ENCODE results near the gene FBXO46. TPM values are rescaled to one million over a fixed set of nuclear protein-coding genes. Genes with fewer than 3 reads are reported as not detected.

FBXO46 gene
- total and polyA plus RNA-seq, 2 of the 4 experiments (the other 2 are of a cell fraction), result 3.0 to 6.8 TPM

DNA sequence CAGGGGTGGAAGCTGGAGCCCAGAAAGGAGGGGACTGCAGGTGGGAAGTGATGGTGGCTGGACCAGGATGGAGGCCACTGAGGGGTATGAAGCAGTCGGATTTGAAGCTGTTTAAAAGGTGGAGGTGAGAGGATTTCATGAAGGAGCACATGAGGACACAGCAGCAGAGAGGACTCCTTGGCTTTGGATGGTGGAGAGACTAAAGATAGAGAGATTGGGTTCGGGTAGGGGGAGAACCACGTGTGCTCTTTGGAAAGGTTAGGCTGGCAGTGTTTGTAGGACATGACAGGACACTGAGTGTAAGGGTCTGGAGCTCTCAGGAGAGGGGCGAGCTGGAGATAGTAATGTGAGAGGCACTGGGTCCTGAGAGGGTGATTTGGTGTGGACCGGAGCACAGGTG lies 47.8 kb downstream of the FBXO46 start:
- Histone ChIP-seq H4K5ac (ENCODE audit: low read depth, low read length) (no peak overlapping the region), H3K4me2 (ENCODE audit: low read depth, low read length) (no peak overlapping the region), H4K8ac (ENCODE audit: low read depth in 2 of 2, low read length in 2 of 2) (no peak overlapping the region), H3K4ac (ENCODE audit: low read depth, low read length) (no peak overlapping the region), H3K18ac (ENCODE audit: low read depth, low read length) (no peak overlapping the region), H3K9ac (ENCODE audit: low read depth, low read length) (no peak overlapping the region), H4K91ac (ENCODE audit: insufficient read depth, low read depth, low read length) (no peak overlapping the region), H3K9me3 (ENCODE audit: control insufficient read depth, insufficient read depth, low read length) (no peaks in the 10 kb centered on the region), H3K23ac (ENCODE audit: low read depth, low read length) (no peak overlapping the region), H2AK9ac (replicated peaks; ENCODE audit: low read depth, low read length, poor library complexity) (peak overlapping the region; percentile 16), H3K79me1 (ENCODE audit: low read depth in 1 of 2, low read length in 2 of 2) (peaks cover 0 to 12% of the 10 kb centered on the region in 2 experiments; a peak in 1 of 4 replicates), H4K20me1 (ENCODE audit: insufficient read depth, low read length) (peaks cover 6% of the 10 kb centered on the region; the same call in 1 of the 2 replicates), H2AK5ac (ENCODE audit: low read depth, low read length) (no peak overlapping the region; the same call in 1 of the 2 replicates), H3K9me1 (ENCODE audit: insufficient read depth, low read length) (no peaks in the 10 kb centered on the region), H2BK20ac (ENCODE audit: low read depth, low read length) (no peak overlapping the region), H3K14ac (replicated peaks; ENCODE audit: low read depth, low read length) (no peak overlapping the region), H3K56ac (ENCODE audit: extremely low read depth, insufficient read depth, low read length) (no peak overlapping the region), H3K27ac (ENCODE audit: insufficient read depth, low read length) (no peak overlapping the region), H3K27me3 (ENCODE audit: control insufficient read depth, insufficient read depth, low read length) (no peaks in the 10 kb centered on the region; the same call in 1 of the 2 replicates), H3K36me3 (ENCODE audit: control insufficient read depth, insufficient read depth, low read length) (peaks cover 30% of the 10 kb centered on the region), H3K4me3 (ENCODE audit: insufficient read depth, low read depth, low read length) (no peak overlapping the region), H2AFZ (replicated peaks; ENCODE audit: low read length, poor library complexity) (no peak overlapping the region), H3K4me1 (ENCODE audit: control insufficient read depth, insufficient read depth, low read length) (no peaks in the 10 kb centered on the region), H2BK5ac (ENCODE audit: low read depth, low read length, poor library complexity, severe bottlenecking) (no peak overlapping the region), H2BK120ac (ENCODE audit: low read depth, low read length) (no peak overlapping the region), H2BK15ac (ENCODE audit: low read depth, low read length) (no peak overlapping the region)
- no TSS peak for BruUV-seq (replicated peaks)
- ATAC-seq (ENCODE audit: low read depth) (no peak), DNase-seq (no peak)
- ChIA-PET CTCF (no interaction called here), POLR2A (ENCODE audit: unreplicated experiment) (no interaction called here)
- TF ChIP-seq, protein P1, sequence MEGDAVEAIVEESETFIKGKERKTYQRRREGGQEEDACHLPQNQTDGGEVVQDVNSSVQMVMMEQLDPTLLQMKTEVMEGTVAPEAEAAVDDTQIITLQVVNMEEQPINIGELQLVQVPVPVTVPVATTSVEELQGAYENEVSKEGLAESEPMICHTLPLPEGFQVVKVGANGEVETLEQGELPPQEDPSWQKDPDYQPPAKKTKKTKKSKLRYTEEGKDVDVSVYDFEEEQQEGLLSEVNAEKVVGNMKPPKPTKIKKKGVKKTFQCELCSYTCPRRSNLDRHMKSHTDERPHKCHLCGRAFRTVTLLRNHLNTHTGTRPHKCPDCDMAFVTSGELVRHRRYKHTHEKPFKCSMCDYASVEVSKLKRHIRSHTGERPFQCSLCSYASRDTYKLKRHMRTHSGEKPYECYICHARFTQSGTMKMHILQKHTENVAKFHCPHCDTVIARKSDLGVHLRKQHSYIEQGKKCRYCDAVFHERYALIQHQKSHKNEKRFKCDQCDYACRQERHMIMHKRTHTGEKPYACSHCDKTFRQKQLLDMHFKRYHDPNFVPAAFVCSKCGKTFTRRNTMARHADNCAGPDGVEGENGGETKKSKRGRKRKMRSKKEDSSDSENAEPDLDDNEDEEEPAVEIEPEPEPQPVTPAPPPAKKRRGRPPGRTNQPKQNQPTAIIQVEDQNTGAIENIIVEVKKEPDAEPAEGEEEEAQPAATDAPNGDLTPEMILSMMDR (conservative IDR thresholded peaks at IDR 0.05; ENCODE audit: low read depth, low read length), result no peak
- TF ChIP-seq CHD1 (IDR thresholded peaks at IDR 0.05; ENCODE audit: low read depth, low read length), result no peak
- WGBS, 2 experiments (ENCODE audit: extremely low coverage in 2 of 2, insufficient read length in 1 of 2), result 76% methylated on average over 3 of the region's 5 CpGs; no CpG with 5 or more reads in 1 of the 2 experiments
- in situ Hi-C loops (cut with MboI; ENCODE audit: low sequenced_read_pairs) (no loop called here), dilution Hi-C loops (cut with HindIII; ENCODE audit: low sequenced_read_pairs, unreplicated experiment) (no loop called here), intact Hi-C loops (cut with micrococcal nuclease) (no loop called here)

All from IMR-90 (cell line).